ENCODE data around the gene SOD3.

SOD3 gene

DNA sequence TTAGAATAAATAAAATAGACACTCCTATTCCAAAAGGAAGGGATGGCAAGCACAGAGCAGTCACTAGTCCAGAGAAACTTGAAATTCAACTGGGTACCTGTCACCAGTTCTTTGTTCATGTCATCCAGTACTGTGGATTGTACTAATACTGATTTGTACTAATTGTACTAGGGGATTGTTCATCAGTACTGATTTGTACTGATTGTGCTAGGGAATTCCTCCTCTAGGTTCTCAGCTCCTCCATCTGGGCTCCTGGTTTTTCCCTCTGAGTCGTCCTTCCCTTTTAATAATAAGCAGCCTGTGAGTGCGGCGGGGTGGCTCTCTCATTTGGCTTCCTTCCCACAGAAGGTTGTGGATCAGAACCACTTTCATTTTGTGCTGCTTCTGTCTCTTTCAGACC is 31.0 kb upstream of the SOD3 start:
- no peaks in the 10 kb centered on the region for H3K27me3 ChIP-seq (ENCODE audit: control insufficient read depth, insufficient read depth, low read length)
- DNase-seq (ENCODE audit: low read depth, low spot score), result no peak
- no peak overlapping the region for H3K4me3 ChIP-seq (ENCODE audit: low read length)
- no CpG with 5 or more reads among the region's 3 CpGs for WGBS (ENCODE audit: insufficient coverage, insufficient read length)
- no peak overlapping the region for H3K27ac ChIP-seq (ENCODE audit: low read length)
- no peaks in the 10 kb centered on the region for H3K36me3 ChIP-seq (ENCODE audit: control insufficient read depth, insufficient read depth, low read length)
- H3K4me1 ChIP-seq (ENCODE audit: control insufficient read depth, insufficient read depth, low read length), result no peaks in the 10 kb centered on the region
- no peaks in the 10 kb centered on the region for H3K9me3 ChIP-seq (ENCODE audit: control insufficient read depth, insufficient read depth, low read length)

GRCh38 chr4:24765376-24765988 is 29.9 kb upstream of the SOD3 start:
- Histone ChIP-seq H3K9me3 (ENCODE audit: control insufficient read depth, insufficient read depth, low read length) (no peaks in the 10 kb centered on the region), H3K4me3 (ENCODE audit: low read length) (no peak overlapping the region), H3K36me3 (ENCODE audit: control insufficient read depth, insufficient read depth, low read length) (no peaks in the 10 kb centered on the region), H3K27ac (ENCODE audit: low read length) (no peak overlapping the region), H3K27me3 (ENCODE audit: control insufficient read depth, insufficient read depth, low read length) (no peaks in the 10 kb centered on the region), H3K4me1 (ENCODE audit: control insufficient read depth, insufficient read depth, low read length) (no peaks in the 10 kb centered on the region)
- no peak for DNase-seq (ENCODE audit: low read depth, low spot score)
- no CpG with 5 or more reads among the region's 4 CpGs for WGBS (ENCODE audit: insufficient coverage, insufficient read length)

- Histone ChIP-seq H3K4me1 (ENCODE audit: control insufficient read depth, insufficient read depth, low read length) (no peaks in the 10 kb centered on the region), H3K27me3 (ENCODE audit: control insufficient read depth, insufficient read depth, low read length) (no peaks in the 10 kb centered on the region), H3K4me3 (ENCODE audit: low read length) (no peak overlapping the region), H3K9me3 (ENCODE audit: control insufficient read depth, insufficient read depth, low read length) (no peaks in the 10 kb centered on the region; the same call in 1 of the 2 replicates), H3K36me3 (ENCODE audit: control insufficient read depth, insufficient read depth, low read length) (no peaks in the 10 kb centered on the region), H3K27ac (ENCODE audit: low read length) (no peak overlapping the region)
- no peak for DNase-seq (ENCODE audit: low read depth, low spot score)
- no CpG with 5 or more reads among the region's 5 CpGs for WGBS (ENCODE audit: insufficient coverage, insufficient read length)
Measured at GRCh38 chr4:24768006-24768405, 27.4 kb upstream of the SOD3 start.

GRCh38 chr4:24768604-24769003 is 26.8 kb upstream of the SOD3 start:
- no peak for DNase-seq (ENCODE audit: low read depth, low spot score)
- Histone ChIP-seq H3K27ac (ENCODE audit: low read length) (no peak overlapping the region), H3K4me3 (ENCODE audit: low read length) (no peak overlapping the region), H3K9me3 (ENCODE audit: control insufficient read depth, insufficient read depth, low read length) (no peaks in the 10 kb centered on the region; the same call in 1 of the 2 replicates), H3K36me3 (ENCODE audit: control insufficient read depth, insufficient read depth, low read length) (no peaks in the 10 kb centered on the region), H3K27me3 (ENCODE audit: control insufficient read depth, insufficient read depth, low read length) (no peaks in the 10 kb centered on the region), H3K4me1 (ENCODE audit: control insufficient read depth, insufficient read depth, low read length) (no peaks in the 10 kb centered on the region)

GRCh38 chr4:24769571-24769970 is 25.8 kb upstream of the SOD3 start:
- no peaks in the 10 kb centered on the region for H3K36me3 ChIP-seq (ENCODE audit: control insufficient read depth, insufficient read depth, low read length)
- H3K4me3 ChIP-seq (ENCODE audit: low read length), result no peak overlapping the region
- no peak overlapping the region for H3K27ac ChIP-seq (ENCODE audit: low read length)
- DNase-seq (ENCODE audit: low read depth, low spot score), result no peak
- H3K9me3 ChIP-seq (ENCODE audit: control insufficient read depth, insufficient read depth, low read length), result no peaks in the 10 kb centered on the region; the same call in 1 of the 2 replicates
- H3K4me1 ChIP-seq (ENCODE audit: control insufficient read depth, insufficient read depth, low read length), result no peaks in the 10 kb centered on the region
- H3K27me3 ChIP-seq (ENCODE audit: control insufficient read depth, insufficient read depth, low read length), result no peaks in the 10 kb centered on the region
- no CpG with 5 or more reads among the region's 2 CpGs for WGBS (ENCODE audit: insufficient coverage, insufficient read length)

GRCh38 chr4:24770032-24770584 is 25.3 kb upstream of the SOD3 start:
- H3K4me1 ChIP-seq (ENCODE audit: control insufficient read depth, insufficient read depth, low read length), result no peaks in the 10 kb centered on the region
- no peaks in the 10 kb centered on the region for H3K27me3 ChIP-seq (ENCODE audit: control insufficient read depth, insufficient read depth, low read length)
- no CpG with 5 or more reads among the region's 3 CpGs for WGBS (ENCODE audit: insufficient coverage, insufficient read length)
- H3K27ac ChIP-seq (ENCODE audit: low read length), result no peak overlapping the region
- H3K9me3 ChIP-seq (ENCODE audit: control insufficient read depth, insufficient read depth, low read length), result no peaks in the 10 kb centered on the region; the same call in 1 of the 2 replicates
- no peaks in the 10 kb centered on the region for H3K36me3 ChIP-seq (ENCODE audit: control insufficient read depth, insufficient read depth, low read length)
- no peak overlapping the region for H3K4me3 ChIP-seq (ENCODE audit: low read length)
- no peak for DNase-seq (ENCODE audit: low read depth, low spot score)

- no peaks in the 10 kb centered on the region; the same call in 1 of the 2 replicates for H3K9me3 ChIP-seq (ENCODE audit: control insufficient read depth, insufficient read depth, low read length)
- H3K27ac ChIP-seq (ENCODE audit: low read length), result no peak overlapping the region
- H3K4me1 ChIP-seq (ENCODE audit: control insufficient read depth, insufficient read depth, low read length), result no peaks in the 10 kb centered on the region
- H3K27me3 ChIP-seq (ENCODE audit: control insufficient read depth, insufficient read depth, low read length), result no peaks in the 10 kb centered on the region
- H3K36me3 ChIP-seq (ENCODE audit: control insufficient read depth, insufficient read depth, low read length), result no peaks in the 10 kb centered on the region
- no CpG with 5 or more reads among the region's 4 CpGs for WGBS (ENCODE audit: insufficient coverage, insufficient read length)
- no peak overlapping the region for H3K4me3 ChIP-seq (ENCODE audit: low read length)
- DNase-seq (ENCODE audit: low read depth, low spot score), result no peak
Measured at GRCh38 chr4:24770667-24771066, 24.7 kb upstream of the SOD3 start.

DNA sequence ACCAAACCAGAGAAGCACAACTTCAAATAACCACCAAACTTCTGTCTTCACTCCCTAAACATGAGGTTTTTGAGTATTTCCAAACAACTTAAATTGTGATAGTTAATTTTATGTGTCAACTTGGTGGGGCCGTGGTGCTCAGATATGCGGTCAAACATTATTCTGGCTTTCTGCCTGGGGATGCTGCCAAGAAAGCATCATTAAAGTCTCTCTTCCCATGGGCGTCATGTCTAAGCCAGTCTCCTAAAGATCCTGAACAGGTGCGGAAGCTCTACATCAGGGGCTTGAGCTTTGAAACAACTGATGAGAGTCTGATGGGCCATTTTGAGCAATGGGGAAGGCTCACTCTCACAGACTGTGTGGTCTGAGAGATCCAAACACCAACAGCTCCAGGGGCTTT is 24.1 kb upstream of the SOD3 start:
- H3K9me3 ChIP-seq (ENCODE audit: control insufficient read depth, insufficient read depth, low read length), result no peaks in the 10 kb centered on the region; the same call in 1 of the 2 replicates
- no peaks in the 10 kb centered on the region for H3K4me1 ChIP-seq (ENCODE audit: control insufficient read depth, insufficient read depth, low read length)
- H3K27ac ChIP-seq (ENCODE audit: low read length), result no peak overlapping the region
- WGBS (ENCODE audit: insufficient coverage, insufficient read length), result no CpG with 5 or more reads among the region's 4 CpGs
- no peak overlapping the region for H3K4me3 ChIP-seq (ENCODE audit: low read length)
- no peak for DNase-seq (ENCODE audit: low read depth, low spot score)
- no peaks in the 10 kb centered on the region for H3K36me3 ChIP-seq (ENCODE audit: control insufficient read depth, insufficient read depth, low read length)
- no peaks in the 10 kb centered on the region for H3K27me3 ChIP-seq (ENCODE audit: control insufficient read depth, insufficient read depth, low read length)

DNA sequence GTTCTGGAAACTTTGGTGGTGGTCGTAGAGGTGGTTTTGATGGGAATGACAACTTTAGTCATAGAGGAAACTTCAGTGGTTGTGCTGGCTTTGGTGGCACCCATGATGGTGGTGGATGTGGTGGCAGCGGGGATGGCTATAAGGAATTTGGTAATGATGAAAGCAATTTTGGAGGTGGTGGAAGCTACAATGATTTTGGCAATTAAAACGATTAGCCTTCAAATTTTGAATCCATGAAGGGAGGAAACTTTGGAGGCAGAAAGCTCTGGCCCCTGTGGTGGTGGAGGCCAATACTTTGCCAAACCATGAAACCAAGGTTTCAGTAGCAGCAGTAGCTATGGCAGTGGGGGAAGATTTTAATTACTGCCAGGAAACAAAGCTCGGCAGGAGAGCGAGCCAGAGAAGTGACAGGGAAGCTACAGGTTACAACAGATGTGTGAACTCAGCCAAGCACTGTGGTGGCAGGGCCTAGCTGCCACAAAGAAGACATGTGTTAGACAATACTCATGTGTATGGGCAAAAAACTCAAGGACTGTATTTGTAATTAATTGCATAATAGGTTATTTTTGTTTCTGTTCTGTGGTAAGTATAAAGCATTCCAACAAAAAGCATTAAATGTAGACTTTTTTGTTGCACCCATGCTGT is 23.2 kb upstream of the SOD3 start:
- DNase-seq (ENCODE audit: low read depth, low spot score), result no peak
- Histone ChIP-seq H3K27ac (ENCODE audit: low read length) (no peak overlapping the region), H3K4me1 (ENCODE audit: control insufficient read depth, insufficient read depth, low read length) (no peaks in the 10 kb centered on the region), H3K4me3 (ENCODE audit: low read length) (no peak overlapping the region), H3K9me3 (ENCODE audit: control insufficient read depth, insufficient read depth, low read length) (no peaks in the 10 kb centered on the region; the same call in 1 of the 2 replicates), H3K27me3 (ENCODE audit: control insufficient read depth, insufficient read depth, low read length) (no peaks in the 10 kb centered on the region), H3K36me3 (ENCODE audit: control insufficient read depth, insufficient read depth, low read length) (no peaks in the 10 kb centered on the region)
- WGBS (ENCODE audit: insufficient coverage, insufficient read length), result no CpG with 5 or more reads among the region's 5 CpGs

GRCh38 chr4:24772952-24773351 is 22.4 kb upstream of the SOD3 start:
- no peaks in the 10 kb centered on the region; the same call in 1 of the 2 replicates for H3K9me3 ChIP-seq (ENCODE audit: control insufficient read depth, insufficient read depth, low read length)
- H3K36me3 ChIP-seq (ENCODE audit: control insufficient read depth, insufficient read depth, low read length), result no peaks in the 10 kb centered on the region
- H3K4me1 ChIP-seq (ENCODE audit: control insufficient read depth, insufficient read depth, low read length), result no peaks in the 10 kb centered on the region
- H3K27ac ChIP-seq (ENCODE audit: low read length), result no peak overlapping the region
- WGBS (ENCODE audit: insufficient coverage, insufficient read length), result no CpG with 5 or more reads among the region's 6 CpGs
- H3K27me3 ChIP-seq (ENCODE audit: control insufficient read depth, insufficient read depth, low read length), result no peaks in the 10 kb centered on the region
- DNase-seq (ENCODE audit: low read depth, low spot score), result no peak
- H3K4me3 ChIP-seq (ENCODE audit: low read length), result no peak overlapping the region
